K562 (cell line): ENCODE results near the gene IL36RN. TPM values are rescaled to one million over a fixed set of nuclear protein-coding genes. Genes with fewer than 3 reads are reported as not detected.

Source experiments
- ATAC-seq: fragments of 200-7000 bp; cut with Tn5 transposase; 3 replicates; pipeline ENCODE4 v1.9.1; 2020; ENCODE audit warnings: moderate library complexity
- BruUV-seq: library from RNA; stranded (reverse); fragments of 400-500 nt; replicated peaks from 2 replicates; lab custom pipeline; 2021; lab: Mats Ljungman, UMichigan
- CTCF ChIA-PET: fragments of 300-600 bp; formaldehyde crosslinking; extraction: SDS; loops from one replicate; lab custom pipeline; 2021; ENCODE audit warnings: low intra/inter-chr PET ratio; lab: Yijun Ruan, JAX
- POLR2A ChIA-PET: fragments of 300-600, 350-650 bp; sonication (Branson Sonifier 250); formaldehyde crosslinking; extraction: SDS; loops from one replicate; lab custom pipeline; 2021; ENCODE audit warnings: antibody characterized with exemption, inconsistent platforms; lab: Yijun Ruan, JAX
- DNase-seq, 4 experiments: peaks; one replicate each; pipeline versions ENCODE4 v3.0.0 to v3.0.0-alpha.2; 2011 to 2018; ENCODE audit warnings: low spot score in 3 of 4, mixed read lengths in 3 of 4; ENCODE audit errors: extremely low read depth in 1 of 4
- FAIRE-seq: peaks from 2 replicates; lab custom pipeline; 2011; peaks lifted over from hg19 to GRCh38; lab: Jason Lieb, UNC
- H2AFZ ChIP-seq: 2 replicates; pipeline ENCODE4 v1.6.0; 2011; ENCODE audit warnings: low read depth, low read length, control low read depth, inconsistent platforms
- H3K27ac ChIP-seq: fragments of 200-600 bp; 3 replicates; pipeline ENCODE4 v1.8.0; 2011; ENCODE audit warnings: low read depth, mild to moderate bottlenecking, control low read depth, inconsistent platforms, low read length, moderate library complexity, mixed read lengths; ENCODE audit errors: extremely low read depth
- H3K27me3 ChIP-seq, 2 experiments: fragments of 300-600 bp in 1 of 2; 2 replicates in 1 of 2; 3 replicates in 1 of 2; pipeline versions ENCODE4 v1.6.0 to v1.8.0; 2011; ENCODE audit warnings: inconsistent platforms in 2 of 2, low read length in 2 of 2, mild to moderate bottlenecking in 1 of 2, mixed read lengths in 1 of 2, moderate library complexity in 1 of 2; ENCODE audit not compliant: control insufficient read depth in 2 of 2, insufficient read depth in 2 of 2
- H3K36me3 ChIP-seq: fragments of 300-600 bp; 3 replicates; pipeline ENCODE4 v1.8.0; 2011; ENCODE audit warnings: mild to moderate bottlenecking, low read length, inconsistent platforms; ENCODE audit not compliant: control insufficient read depth, insufficient read depth
- H3K4me1 ChIP-seq, 2 experiments: fragments of 200-600 bp in 1 of 2; replicated peaks in 1 of 2; 2 replicates in 1 of 2; 3 replicates in 1 of 2; pipeline versions ENCODE4 v1.5.1 to v1.8.0; 2011; ENCODE audit warnings: inconsistent platforms in 2 of 2, low read length in 2 of 2, mild to moderate bottlenecking in 1 of 2, mixed read lengths in 1 of 2, moderate library complexity in 1 of 2; ENCODE audit not compliant: control insufficient read depth in 2 of 2, insufficient read depth in 2 of 2
- H3K4me2 ChIP-seq: 2 replicates; pipeline ENCODE4 v1.6.1; 2011; ENCODE audit warnings: low read length, control low read depth, inconsistent platforms, mixed read lengths; ENCODE audit not compliant: insufficient read depth
- H3K4me3 ChIP-seq: fragments of 200-600 bp; sonication (generic), shearing (Covaris generic); 2 replicates; pipeline ENCODE4 v1.5.1; 2016; ENCODE audit warnings: control low read depth, inconsistent platforms
- H3K79me2 ChIP-seq: fragments of 200-600 bp; 3 replicates; pipeline ENCODE4 v1.8.0; 2011; ENCODE audit warnings: low read length, inconsistent platforms; ENCODE audit not compliant: control insufficient read depth, insufficient read depth
- H3K9ac ChIP-seq, 2 experiments: 2 replicates each; pipeline versions ENCODE4 v1.6.0 to v1.6.1; 2011; ENCODE audit warnings: low read depth in 2 of 2, low read length in 2 of 2, control low read depth in 1 of 2, inconsistent platforms in 1 of 2, mild to moderate bottlenecking in 1 of 2, mixed read lengths in 1 of 2; ENCODE audit not compliant: insufficient read depth in 1 of 2
- H3K9me1 ChIP-seq: one replicate; pipeline ENCODE4 v1.6.0; 2011; ENCODE audit warnings: inconsistent platforms, mild to moderate bottlenecking, low read length, moderate library complexity; ENCODE audit not compliant: control insufficient read depth, insufficient read depth
- H3K9me3 ChIP-seq: replicated peaks from 2 replicates; pipeline ENCODE4 v1.5.1; 2011; ENCODE audit warnings: low read depth, low read length, inconsistent platforms; ENCODE audit not compliant: control insufficient read depth, insufficient read depth
- H4K20me1 ChIP-seq: replicated peaks from 2 replicates; pipeline ENCODE4 v1.6.1; 2011; ENCODE audit warnings: low read length, inconsistent platforms, mixed read lengths; ENCODE audit not compliant: control insufficient read depth, insufficient read depth
- ARID1B ChIP-seq: fragments of 450-650 bp; IDR thresholded peaks from 2 replicates; pipeline ENCODE4 v1.6.1; 2016; ENCODE audit warnings: antibody characterized with exemption, mild to moderate bottlenecking, inconsistent platforms
- EP300 ChIP-seq: IDR thresholded peaks from 2 replicates; pipeline ENCODE4 v1.6.1; 2012; ENCODE audit warnings: low read length, improper control_type of control experiment
- FOXK2 ChIP-seq, 2 experiments: fragments of 450-650 bp; IDR thresholded peaks in 1 of 2; conservative IDR thresholded peaks in 1 of 2; 2 replicates each; pipeline ENCODE4 v1.6.1; 2016; ENCODE audit warnings: low read depth in 2 of 2, mild to moderate bottlenecking in 1 of 2
- IRF2 ChIP-seq: sonication (generic); formaldehyde crosslinking; IDR thresholded peaks from 2 replicates; pipeline ENCODE4 v1.8.1; 2022; ENCODE audit warnings: mild to moderate bottlenecking, missing genetic modification reagents
- RCOR1 ChIP-seq, 2 experiments: IDR thresholded peaks; 2 replicates each; pipeline ENCODE4 v1.6.1; 2012; ENCODE audit warnings: low read depth in 2 of 2, low read length in 2 of 2, borderline replicate concordance in 1 of 2, improper control_type of control experiment in 1 of 2
- ZBED1 ChIP-seq: IDR thresholded peaks from 2 replicates; pipeline ENCODE4 v1.6.1; 2014
- ZBTB5 ChIP-seq: fragments of 450-650 bp; IDR thresholded peaks from 2 replicates; pipeline ENCODE4 v1.6.1; 2017; ENCODE audit warnings: antibody characterized with exemption
- ZNF124 ChIP-seq: sonication (generic); formaldehyde crosslinking; IDR thresholded peaks from 2 replicates; pipeline ENCODE4 v1.8.1; 2022; ENCODE audit warnings: missing genetic modification reagents
- WGBS: fragments of 100-300 bp; shearing (Covaris generic); methylation state at CpG from one replicate; pipeline ENCODE4 v1.1.6; 2016; ENCODE audit warnings: low coverage, mixed read lengths; ENCODE audit not compliant: insufficient coverage; ENCODE audit errors: missing lambda C conversion rate; 5-methylcytosine and 5-hydroxymethylcytosine counted together
- in situ Hi-C: fragments of 300-500 bp; cut with MboI; formaldehyde crosslinking; loops from 4 replicates; pipeline ENCODE4 v1.15.0; 2018; ENCODE audit warnings: inconsistent platforms, mixed read lengths
- intact Hi-C: fragments of 100-400 bp; cut with micrococcal nuclease; formaldehyde crosslinking; loops from 2 replicates; pipeline ENCODE4 v1.14.2; 2022
- polyA plus RNA-seq, 8 experiments: library from polyadenylated mRNA; depleted of rRNA in 4 of 8; stranded (reverse) in 5 of 8; unstranded in 3 of 8; fragments of >200 nt; fragmentation: Nextera tagmentation in 2 of 8; fragmentation: Illumina TruSeq in 1 of 8; extraction: Ambion mirVana in 2 of 8; extraction: Trizol in 1 of 8; gene quantifications; 2 replicates each; pipeline versions ENCODE4 v1.2.1 to v1.2.3, GENCODE V29; 2011 to 2014; ENCODE audit warnings: inconsistent platforms in 1 of 8, missing spikeins in 1 of 8
- total RNA-seq, 7 experiments: library from RNA; depleted of rRNA in 6 of 7; stranded (reverse); fragments of >200 nt in 6 of 7; fragmentation: Illumina TruSeq in 2 of 7; extraction: Trizol in 2 of 7; gene quantifications; 2 replicates each; pipeline versions ENCODE4 v1.2.1 to v1.2.3, GENCODE V29; 2011 to 2021; ENCODE audit warnings: low replicate concordance in 1 of 7

IL36RN gene
- total and polyA plus RNA-seq, 9 of the 15 experiments (the other 6 are each of a cell fraction or from before 2014, with no cell fraction given): not detected

- Histone ChIP-seq H3K9ac (no peak overlapping the region), H3K27ac (no peak overlapping the region), H3K4me1 (no peaks in the 10 kb centered on the region), H2AFZ (no peak overlapping the region), H3K27me3 (peaks cover 12 to 15% of the 10 kb centered on the region in 2 experiments; a peak in 4 of 5 replicates), H3K79me2 (no peaks in the 10 kb centered on the region), H3K4me2 (no peak overlapping the region), H3K9me1 (no peaks in the 10 kb centered on the region), H4K20me1 (no peaks in the 10 kb centered on the region; the same call in 1 of the 2 replicates), H3K36me3 (no peaks in the 10 kb centered on the region), H3K9me3 (no peaks in the 10 kb centered on the region), H3K4me3 (no peak overlapping the region)
- FAIRE-seq: no peak
- TF ChIP-seq RCOR1 (IDR thresholded peaks at IDR 0.05; ENCODE audit: borderline replicate concordance in 1 of 2, low read depth in 2 of 2, low read length in 2 of 2) (no peak), ZNF124 (CRISPR knock-in tag) (no peak), ARID1B (no peak), IRF2 (no peak), ZBED1 (no peak), FOXK2 (conservative IDR thresholded peaks at IDR 0.05 in 1 of 2, IDR thresholded peaks at IDR 0.05 in 1 of 2; ENCODE audit: low read depth in 2 of 2) (no peak), EP300 (no peak), ZBTB5 (no peak)
- POLR2A ChIA-PET: no interaction called here
- 9% methylated on average over 4 of the region's 4 CpGs for WGBS
- CTCF ChIA-PET: interaction anchor here (2.4 kb wide), 1 partner anchor 291 kb away, joined by 6 read pairs; no protein-coding TSS in a partner anchor
- intact Hi-C loops (no loop called here), in situ Hi-C loops (no loop called here)
- BruUV-seq: no TSS peak
- no peak for DNase-seq
- ATAC-seq: no peak
Measured at GRCh38 chr2:113079131-113079530, 20.1 kb downstream of the IL36RN start.
